Ishikawa (cell line): ENCODE measurements around the gene LMBRD2.

Experiments
- CEBPB ChIP-seq: IDR thresholded peaks from 2 replicates; pipeline ENCODE4 v1.6.1; 2012
- CREB1 ChIP-seq: IDR thresholded peaks from 2 replicates; pipeline ENCODE4 v1.6.1; 2012; ENCODE audit warnings: low read depth
- EGR1 ChIP-seq: IDR thresholded peaks from 2 replicates; pipeline ENCODE4 v1.6.1; 2012
- EP300 ChIP-seq: IDR thresholded peaks from 2 replicates; pipeline ENCODE4 v1.6.1; 2012; ENCODE audit warnings: borderline replicate concordance
- MAX ChIP-seq: IDR thresholded peaks from 2 replicates; pipeline ENCODE4 v1.6.1; 2012
- NFIC ChIP-seq: IDR thresholded peaks from 2 replicates; pipeline ENCODE4 v1.6.1; 2012
- RAD21 ChIP-seq: IDR thresholded peaks from 2 replicates; pipeline ENCODE4 v1.6.1; 2012; ENCODE audit warnings: low read depth
- REST ChIP-seq: IDR thresholded peaks from 2 replicates; pipeline ENCODE4 v1.6.1; 2012; ENCODE audit warnings: low read depth, mild to moderate bottlenecking
- TAF1 ChIP-seq: IDR thresholded peaks from 2 replicates; pipeline ENCODE4 v1.6.1; 2012; ENCODE audit warnings: low read depth, mild to moderate bottlenecking
- TCF12 ChIP-seq: IDR thresholded peaks from 2 replicates; pipeline ENCODE4 v1.6.1; 2012; ENCODE audit warnings: low read depth
- USF1 ChIP-seq: IDR thresholded peaks from 2 replicates; pipeline ENCODE4 v1.6.1; 2012
- YY1 ChIP-seq: IDR thresholded peaks from 2 replicates; pipeline ENCODE4 v1.6.1; 2012; ENCODE audit warnings: low read depth

GRCh38 chr5:36150676-36151433 is 832 bp downstream of the LMBRD2 start:
- TF ChIP-seq NFIC: no peak
- TF ChIP-seq YY1: no peak
- TF ChIP-seq EGR1: no peak
- TF ChIP-seq REST: no peak
- TF ChIP-seq EP300: no peak
- no peak for TF ChIP-seq RAD21
- no peak for TF ChIP-seq MAX
- no peak for TF ChIP-seq TAF1
- no peak for TF ChIP-seq TCF12
- TF ChIP-seq CEBPB: no peak
- TF ChIP-seq USF1: no peak
- TF ChIP-seq CREB1: no peak
